Trophoblast cell (in vitro differentiated cells and primary cell): ENCODE measurements around the gene LCOR.

Experiments used
- DNase-seq, 2 donors: peaks; one replicate each; pipeline ENCODE4 v3.0.0-alpha.2; 2016
- H2AFZ ChIP-seq: 2 replicates; pipeline ENCODE4 v1.6.1; 2013; ENCODE audit warnings: low read length, moderate library complexity, mild to moderate bottlenecking; ENCODE audit not compliant: insufficient read depth, poor library complexity
- H2AK5ac ChIP-seq: 2 replicates; pipeline ENCODE4 v1.6.1; 2013; ENCODE audit warnings: mild to moderate bottlenecking, low read length
- H2BK120ac ChIP-seq: 2 replicates; pipeline ENCODE4 v1.6.1; 2013; ENCODE audit warnings: low read length, mild to moderate bottlenecking, moderate library complexity; ENCODE audit not compliant: insufficient read depth, poor library complexity
- H2BK12ac ChIP-seq: 2 replicates; pipeline ENCODE4 v1.6.1; 2013; ENCODE audit warnings: mild to moderate bottlenecking, low read length, moderate library complexity
- H2BK5ac ChIP-seq: 2 replicates; pipeline ENCODE4 v1.6.1; 2013; ENCODE audit warnings: low read length, low read depth, moderate library complexity, mild to moderate bottlenecking; ENCODE audit not compliant: poor library complexity
- H3K14ac ChIP-seq: 2 replicates; pipeline ENCODE4 v1.6.1; 2013; ENCODE audit warnings: mild to moderate bottlenecking, low read length
- H3K18ac ChIP-seq: 2 replicates; pipeline ENCODE4 v1.6.1; 2013; ENCODE audit warnings: mild to moderate bottlenecking, low read length
- H3K23ac ChIP-seq: 2 replicates; pipeline ENCODE4 v1.6.1; 2013; ENCODE audit warnings: low read length
- H3K27ac ChIP-seq: 2 replicates; pipeline ENCODE4 v1.5.1; 2013; ENCODE audit warnings: low read depth, mild to moderate bottlenecking, inconsistent platforms, low read length, moderate library complexity
- H3K27me3 ChIP-seq: 2 replicates; pipeline ENCODE4 v1.6.1; 2013; ENCODE audit warnings: inconsistent platforms, mild to moderate bottlenecking, low read length, moderate library complexity; ENCODE audit not compliant: insufficient read depth
- H3K36me3 ChIP-seq, 2 experiments: 1 replicate in 1 of 2; 2 replicates in 1 of 2; pipeline ENCODE4 v1.6.1; 2013; ENCODE audit warnings: low read length in 2 of 2, mild to moderate bottlenecking in 2 of 2, moderate library complexity in 1 of 2; ENCODE audit not compliant: insufficient read depth in 2 of 2, control insufficient read depth in 1 of 2
- H3K4ac ChIP-seq: 2 replicates; pipeline ENCODE4 v1.6.1; 2013; ENCODE audit warnings: low read depth, mild to moderate bottlenecking, low read length, moderate library complexity
- H3K4me1 ChIP-seq, 2 experiments: 1 replicate in 1 of 2; 2 replicates in 1 of 2; pipeline ENCODE4 v1.6.1; 2013; ENCODE audit warnings: low read length in 2 of 2, mild to moderate bottlenecking in 2 of 2, moderate library complexity in 1 of 2; ENCODE audit not compliant: insufficient read depth in 2 of 2, control insufficient read depth in 1 of 2
- H3K4me2 ChIP-seq: 2 replicates; pipeline ENCODE4 v1.6.1; 2013; ENCODE audit warnings: inconsistent platforms, mild to moderate bottlenecking, low read length, moderate library complexity
- H3K4me3 ChIP-seq: 2 replicates; pipeline ENCODE4 v1.5.1; 2013; ENCODE audit warnings: mild to moderate bottlenecking, low read depth, low read length, inconsistent platforms
- H3K79me1 ChIP-seq: one replicate; pipeline ENCODE4 v1.6.1; 2013; ENCODE audit warnings: low read length
- H3K79me2 ChIP-seq: 2 replicates; pipeline ENCODE4 v1.6.1; 2013; ENCODE audit warnings: low read length, mild to moderate bottlenecking; ENCODE audit not compliant: control insufficient read depth, insufficient read depth, poor library complexity
- H3K9ac ChIP-seq: 2 replicates; pipeline ENCODE4 v1.6.1; 2013; ENCODE audit warnings: mild to moderate bottlenecking, low read length
- H3K9me3 ChIP-seq: 2 replicates; pipeline ENCODE4 v1.6.1; 2013; ENCODE audit warnings: low read depth, mild to moderate bottlenecking, control low read depth, inconsistent platforms, low read length; ENCODE audit not compliant: insufficient read depth
- H4K12ac ChIP-seq: 2 replicates; pipeline ENCODE4 v1.6.1; 2013; ENCODE audit warnings: low read depth, mild to moderate bottlenecking, low read length, moderate library complexity
- H4K8ac ChIP-seq: 2 replicates; pipeline ENCODE4 v1.6.1; 2013; ENCODE audit warnings: low read depth, mild to moderate bottlenecking, low read length, moderate library complexity
- H4K91ac ChIP-seq: one replicate; pipeline ENCODE4 v1.6.1; 2013; ENCODE audit warnings: low read depth, mild to moderate bottlenecking, low read length, moderate library complexity
- WGBS: extraction: QIAGEN DNeasy Blood & Tissue Kit; methylation state at CpG from one replicate; pipeline ENCODE4 v1.1.7; 2013; ENCODE audit warnings: missing lambda C conversion rate; ENCODE audit not compliant: insufficient read length, insufficient coverage; ENCODE audit errors: extremely low coverage; 5-methylcytosine and 5-hydroxymethylcytosine counted together

LCOR gene

GRCh38 chr10:96922978-96923948 is 91.2 kb downstream of the LCOR start:
- no peak overlapping the region for H3K9ac ChIP-seq
- H2BK120ac ChIP-seq, result no peak overlapping the region
- no peak overlapping the region for H2BK12ac ChIP-seq
- H3K27me3 ChIP-seq, result no peaks in the 10 kb centered on the region
- H4K12ac ChIP-seq, result no peak overlapping the region
- no peak overlapping the region for H2AFZ ChIP-seq
- H3K4ac ChIP-seq, result no peak overlapping the region
- H3K79me2 ChIP-seq, result no peaks in the 10 kb centered on the region
- H4K91ac ChIP-seq, result no peak overlapping the region
- H3K14ac ChIP-seq, result no peak overlapping the region
- H3K4me3 ChIP-seq, result no peak overlapping the region
- no peak overlapping the region for H3K27ac ChIP-seq
- H2AK5ac ChIP-seq, result no peak overlapping the region
- no peak for DNase-seq
- H3K18ac ChIP-seq, result no peak overlapping the region
- peaks cover 0 to 5% of the 10 kb centered on the region in 2 experiments for H3K36me3 ChIP-seq
- H3K79me1 ChIP-seq, result no peaks in the 10 kb centered on the region
- no peak overlapping the region for H4K8ac ChIP-seq
- H3K4me1 ChIP-seq, result no peaks in the 10 kb centered on the region
- no peaks in the 10 kb centered on the region for H3K9me3 ChIP-seq
- H2BK5ac ChIP-seq, result no peak overlapping the region
- WGBS, result no CpG with 5 or more reads among the region's 3 CpGs
- no peak overlapping the region for H3K23ac ChIP-seq
- H3K4me2 ChIP-seq, result no peak overlapping the region

- Histone ChIP-seq H4K91ac (no peak overlapping the region), H3K79me2 (no peaks in the 10 kb centered on the region), H4K12ac (no peak overlapping the region), H2BK120ac (no peak overlapping the region), H3K14ac (no peak overlapping the region), H2BK12ac (no peak overlapping the region), H3K27ac (no peak overlapping the region), H3K27me3 (no peaks in the 10 kb centered on the region), H2AFZ (no peak overlapping the region), H3K4ac (no peak overlapping the region), H2BK5ac (no peak overlapping the region), H3K4me2 (no peak overlapping the region), H2AK5ac (no peak overlapping the region), H3K4me3 (no peak overlapping the region), H3K79me1 (no peaks in the 10 kb centered on the region), H3K36me3 (peaks cover 0 to 5% of the 10 kb centered on the region in 2 experiments), H3K9me3 (no peaks in the 10 kb centered on the region), H4K8ac (no peak overlapping the region), H3K23ac (no peak overlapping the region), H3K18ac (no peak overlapping the region), H3K4me1 (no peaks in the 10 kb centered on the region), H3K9ac (no peak overlapping the region)
- no peak for DNase-seq
- WGBS, result no CpG with 5 or more reads among the region's 6 CpGs
Measured at GRCh38 chr10:96924861-96925260, 92.8 kb downstream of the LCOR start.

GRCh38 chr10:96930469-96930868 is 98.4 kb downstream of the LCOR start:
- no peaks in the 10 kb centered on the region for H3K79me2 ChIP-seq
- no peak overlapping the region for H3K4ac ChIP-seq
- H3K9ac ChIP-seq, result no peak overlapping the region
- no peaks in the 10 kb centered on the region for H3K79me1 ChIP-seq
- no peak overlapping the region for H3K27ac ChIP-seq
- no peaks in the 10 kb centered on the region for H3K27me3 ChIP-seq
- H4K12ac ChIP-seq, result no peak overlapping the region
- H2BK5ac ChIP-seq, result no peak overlapping the region
- no peak overlapping the region for H2BK120ac ChIP-seq
- H3K36me3 ChIP-seq, result peaks cover 0 to 2% of the 10 kb centered on the region in 2 experiments
- H3K4me1 ChIP-seq, result no peaks in the 10 kb centered on the region
- H2AFZ ChIP-seq, result no peak overlapping the region
- H4K91ac ChIP-seq, result no peak overlapping the region
- H3K4me2 ChIP-seq, result no peak overlapping the region
- no peak overlapping the region for H3K23ac ChIP-seq
- no peak overlapping the region for H2AK5ac ChIP-seq
- no CpG with 5 or more reads among the region's 5 CpGs for WGBS
- H3K9me3 ChIP-seq, result no peaks in the 10 kb centered on the region
- H3K18ac ChIP-seq, result no peak overlapping the region
- H4K8ac ChIP-seq, result no peak overlapping the region
- no peak for DNase-seq
- H3K4me3 ChIP-seq, result no peak overlapping the region
- H3K14ac ChIP-seq, result no peak overlapping the region
- no peak overlapping the region for H2BK12ac ChIP-seq

GRCh38 chr10:96935148-96935547 is 103.0 kb downstream of the LCOR start:
- Histone ChIP-seq H2BK12ac (no peak overlapping the region), H3K79me1 (no peaks in the 10 kb centered on the region), H3K27me3 (no peaks in the 10 kb centered on the region), H3K4me1 (no peaks in the 10 kb centered on the region), H3K14ac (no peak overlapping the region), H2BK5ac (no peak overlapping the region), H3K79me2 (no peaks in the 10 kb centered on the region), H3K27ac (no peak overlapping the region), H3K4ac (no peak overlapping the region), H3K23ac (no peak overlapping the region), H2AK5ac (no peak overlapping the region), H3K9ac (no peak overlapping the region), H2BK120ac (no peak overlapping the region), H4K8ac (no peak overlapping the region), H4K12ac (no peak overlapping the region), H3K36me3 (peaks cover 1 to 4% of the 10 kb centered on the region in 2 experiments), H4K91ac (no peak overlapping the region), H3K4me2 (no peak overlapping the region), H3K9me3 (no peaks in the 10 kb centered on the region), H2AFZ (no peak overlapping the region), H3K4me3 (no peak overlapping the region), H3K18ac (no peak overlapping the region)
- WGBS, result no CpG with 5 or more reads among the region's 5 CpGs
- DNase-seq, result no peak
